ENCODE results near the gene GOLGA2.

GRCh38 chr9:128321343-128321742 is 45.5 kb upstream of the GOLGA2 start:
- no peak for TF ChIP-seq CTCF (conservative IDR thresholded peaks at IDR 0.05)
- no peak for TF ChIP-seq ZFX (IDR thresholded peaks at IDR 0.05)
